ENCODE results near the gene SELENOT. TPM values are rescaled to one million over a fixed set of nuclear protein-coding genes. Genes with fewer than 3 reads are reported as not detected.

SELENOT gene
- total and polyA plus RNA-seq, 4 donors = 52.7 to 107 (median 70.0) TPM

DNA sequence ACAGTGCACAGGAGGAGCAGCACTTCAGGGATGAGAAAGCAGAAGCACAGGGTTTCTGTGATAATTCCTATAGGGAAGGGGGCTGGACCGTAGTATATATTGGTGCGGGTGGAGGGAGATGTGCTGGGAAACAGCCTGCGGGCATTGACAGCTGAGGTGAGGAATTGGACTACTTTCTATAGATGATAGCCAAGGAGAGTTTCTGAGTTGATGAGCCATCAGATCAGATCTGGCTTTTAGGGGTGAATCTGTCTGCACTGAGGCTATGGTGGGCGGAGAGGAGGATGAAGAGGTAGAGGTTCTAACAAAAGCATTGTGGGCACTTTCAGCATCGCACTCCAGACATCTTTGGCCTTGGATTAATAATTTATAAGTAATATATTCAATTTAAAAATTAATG, 33.1 kb downstream of the SELENOT start:
- no peak overlapping the region for H3K27ac ChIP-seq (ENCODE audit: low read depth in 1 of 2, low read length in 2 of 2)
- peaks cover 0 to 2% (median 0%) of the 10 kb centered on the region in 4 donors for H3K36me3 ChIP-seq (ENCODE audit: control insufficient read depth in 4 of 4, insufficient read depth in 3 of 4, low read depth in 1 of 4, low read length in 3 of 4)
- WGBS = 96% methylated on average over 5 of the region's 5 CpGs
- H3K27me3 ChIP-seq (ENCODE audit: control insufficient read depth in 4 of 4, insufficient read depth in 4 of 4, low read length in 3 of 4) = no peaks in the 10 kb centered on the region
- no peak overlapping the region for H3K4me3 ChIP-seq (ENCODE audit: low read depth in 1 of 3, low read length in 3 of 3)
- H3K9me3 ChIP-seq (ENCODE audit: control insufficient read depth in 4 of 4, low read length in 3 of 4) = no peaks in the 10 kb centered on the region
- no peak overlapping the region for H3K9ac ChIP-seq (ENCODE audit: low read depth in 1 of 2, low read length in 2 of 2)
- no peak for DNase-seq (ENCODE audit: low spot score)
- no peaks in the 10 kb centered on the region for H3K4me1 ChIP-seq (ENCODE audit: control insufficient read depth in 4 of 4, insufficient read depth in 4 of 4, low read length in 3 of 4)
- TF ChIP-seq RAD21 (IDR thresholded peaks at IDR 0.05) = no peak
- TF ChIP-seq HNF4G (IDR thresholded peaks at IDR 0.05) = no peak
- TF ChIP-seq FOXA2 (IDR thresholded peaks at IDR 0.05) = no peak
- TF ChIP-seq, protein P1, sequence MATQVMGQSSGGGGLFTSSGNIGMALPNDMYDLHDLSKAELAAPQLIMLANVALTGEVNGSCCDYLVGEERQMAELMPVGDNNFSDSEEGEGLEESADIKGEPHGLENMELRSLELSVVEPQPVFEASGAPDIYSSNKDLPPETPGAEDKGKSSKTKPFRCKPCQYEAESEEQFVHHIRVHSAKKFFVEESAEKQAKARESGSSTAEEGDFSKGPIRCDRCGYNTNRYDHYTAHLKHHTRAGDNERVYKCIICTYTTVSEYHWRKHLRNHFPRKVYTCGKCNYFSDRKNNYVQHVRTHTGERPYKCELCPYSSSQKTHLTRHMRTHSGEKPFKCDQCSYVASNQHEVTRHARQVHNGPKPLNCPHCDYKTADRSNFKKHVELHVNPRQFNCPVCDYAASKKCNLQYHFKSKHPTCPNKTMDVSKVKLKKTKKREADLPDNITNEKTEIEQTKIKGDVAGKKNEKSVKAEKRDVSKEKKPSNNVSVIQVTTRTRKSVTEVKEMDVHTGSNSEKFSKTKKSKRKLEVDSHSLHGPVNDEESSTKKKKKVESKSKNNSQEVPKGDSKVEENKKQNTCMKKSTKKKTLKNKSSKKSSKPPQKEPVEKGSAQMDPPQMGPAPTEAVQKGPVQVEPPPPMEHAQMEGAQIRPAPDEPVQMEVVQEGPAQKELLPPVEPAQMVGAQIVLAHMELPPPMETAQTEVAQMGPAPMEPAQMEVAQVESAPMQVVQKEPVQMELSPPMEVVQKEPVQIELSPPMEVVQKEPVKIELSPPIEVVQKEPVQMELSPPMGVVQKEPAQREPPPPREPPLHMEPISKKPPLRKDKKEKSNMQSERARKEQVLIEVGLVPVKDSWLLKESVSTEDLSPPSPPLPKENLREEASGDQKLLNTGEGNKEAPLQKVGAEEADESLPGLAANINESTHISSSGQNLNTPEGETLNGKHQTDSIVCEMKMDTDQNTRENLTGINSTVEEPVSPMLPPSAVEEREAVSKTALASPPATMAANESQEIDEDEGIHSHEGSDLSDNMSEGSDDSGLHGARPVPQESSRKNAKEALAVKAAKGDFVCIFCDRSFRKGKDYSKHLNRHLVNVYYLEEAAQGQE (IDR thresholded peaks at IDR 0.05) = no peak
- TF ChIP-seq RXRA (IDR thresholded peaks at IDR 0.05) = no peak
- TF ChIP-seq JUND (IDR thresholded peaks at IDR 0.05) = no peak
- no peak for TF ChIP-seq YY1 (IDR thresholded peaks at IDR 0.05)
- no peak for TF ChIP-seq NR2F2 (IDR thresholded peaks at IDR 0.05)
- TF ChIP-seq, protein P2, sequence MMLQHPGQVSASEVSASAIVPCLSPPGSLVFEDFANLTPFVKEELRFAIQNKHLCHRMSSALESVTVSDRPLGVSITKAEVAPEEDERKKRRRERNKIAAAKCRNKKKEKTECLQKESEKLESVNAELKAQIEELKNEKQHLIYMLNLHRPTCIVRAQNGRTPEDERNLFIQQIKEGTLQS (IDR thresholded peaks at IDR 0.05) = no peak
- no peak for TF ChIP-seq HNF4A (conservative IDR thresholded peaks at IDR 0.05)

DNA sequence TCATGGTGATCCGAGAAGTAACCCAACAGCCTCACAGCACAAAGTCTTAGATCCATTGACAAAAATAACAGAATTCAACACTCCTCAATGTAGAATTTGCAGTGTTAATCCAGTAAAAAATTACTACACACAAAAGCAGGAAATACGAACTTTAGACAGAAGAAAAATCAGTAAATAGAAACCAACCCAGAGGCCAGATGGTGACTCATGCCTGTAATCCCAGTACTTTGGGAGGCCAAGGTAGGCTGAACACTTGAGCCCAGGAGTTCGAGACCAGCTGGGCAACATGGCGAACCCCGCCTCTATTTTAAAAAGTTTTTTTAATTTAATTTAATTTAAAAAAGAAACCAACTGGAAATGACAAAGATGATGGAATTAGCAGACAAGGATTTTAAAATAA, 36.1 kb downstream of the SELENOT start:
- no peak overlapping the region for H3K4me3 ChIP-seq (ENCODE audit: low read depth in 1 of 3, low read length in 3 of 3)
- H3K9ac ChIP-seq (ENCODE audit: low read depth in 1 of 2, low read length in 2 of 2) = no peak overlapping the region
- no peaks in the 10 kb centered on the region for H3K36me3 ChIP-seq (ENCODE audit: control insufficient read depth in 4 of 4, insufficient read depth in 3 of 4, low read depth in 1 of 4, low read length in 3 of 4)
- H3K4me1 ChIP-seq (ENCODE audit: control insufficient read depth in 4 of 4, insufficient read depth in 4 of 4, low read length in 3 of 4) = no peaks in the 10 kb centered on the region
- TF ChIP-seq RXRA (IDR thresholded peaks at IDR 0.05) = no peak
- TF ChIP-seq, protein P1 (IDR thresholded peaks at IDR 0.05) = no peak
- WGBS = 81% methylated on average over 5 of the region's 5 CpGs
- no peaks in the 10 kb centered on the region for H3K9me3 ChIP-seq (ENCODE audit: control insufficient read depth in 4 of 4, low read length in 3 of 4)
- H3K27ac ChIP-seq (ENCODE audit: low read depth in 1 of 2, low read length in 2 of 2) = no peak overlapping the region
- no peaks in the 10 kb centered on the region for H3K27me3 ChIP-seq (ENCODE audit: control insufficient read depth in 4 of 4, insufficient read depth in 4 of 4, low read length in 3 of 4)
- no peak for DNase-seq (ENCODE audit: low spot score)

DNA sequence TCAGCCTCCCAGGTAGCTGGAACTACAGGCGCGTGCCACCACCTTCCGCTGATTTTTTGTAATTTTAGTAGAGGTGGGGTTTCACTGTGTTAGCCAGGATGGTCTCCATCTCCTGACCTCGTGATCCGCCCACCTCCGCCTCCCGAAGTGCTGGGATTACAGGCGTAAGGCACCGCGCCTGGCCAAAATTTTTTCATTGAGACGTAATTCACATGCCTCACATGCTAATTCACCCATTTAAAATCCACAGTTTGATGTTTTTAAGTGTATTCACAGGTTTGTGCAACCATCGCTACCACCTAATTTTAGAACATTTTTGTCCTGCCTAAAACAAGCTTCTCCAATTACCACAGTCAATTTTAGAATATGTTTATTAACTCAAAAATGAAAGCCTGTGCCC, 37.1 kb downstream of the SELENOT start:
- 96% methylated on average over 12 of the region's 12 CpGs for WGBS
- Histone ChIP-seq H3K9me3 (ENCODE audit: control insufficient read depth in 4 of 4, low read length in 3 of 4) (no peaks in the 10 kb centered on the region), H3K27ac (ENCODE audit: low read depth in 1 of 2, low read length in 2 of 2) (no peak overlapping the region), H3K36me3 (ENCODE audit: control insufficient read depth in 4 of 4, insufficient read depth in 3 of 4, low read depth in 1 of 4, low read length in 3 of 4) (no peaks in the 10 kb centered on the region), H3K4me1 (ENCODE audit: control insufficient read depth in 4 of 4, insufficient read depth in 4 of 4, low read length in 3 of 4) (no peaks in the 10 kb centered on the region), H3K9ac (ENCODE audit: low read depth in 1 of 2, low read length in 2 of 2) (no peak overlapping the region), H3K4me3 (ENCODE audit: low read depth in 1 of 3, low read length in 3 of 3) (no peak overlapping the region), H3K27me3 (ENCODE audit: control insufficient read depth in 4 of 4, insufficient read depth in 4 of 4, low read length in 3 of 4) (no peaks in the 10 kb centered on the region)
- DNase-seq (ENCODE audit: low spot score) = no peak
- no peak for TF ChIP-seq SP1 (IDR thresholded peaks at IDR 0.05)
- TF ChIP-seq FOXA1 (IDR thresholded peaks at IDR 0.05) = no peak
- TF ChIP-seq GABPA (IDR thresholded peaks at IDR 0.05 in 1 of 2, conservative IDR thresholded peaks at IDR 0.05 in 1 of 2) = no peak
- TF ChIP-seq, protein P3, sequence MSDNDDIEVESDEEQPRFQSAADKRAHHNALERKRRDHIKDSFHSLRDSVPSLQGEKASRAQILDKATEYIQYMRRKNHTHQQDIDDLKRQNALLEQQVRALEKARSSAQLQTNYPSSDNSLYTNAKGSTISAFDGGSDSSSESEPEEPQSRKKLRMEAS (IDR thresholded peaks at IDR 0.05) = no peak
- TF ChIP-seq, protein P1 (IDR thresholded peaks at IDR 0.05) = no peak
- no peak for TF ChIP-seq RAD21 (IDR thresholded peaks at IDR 0.05)
- TF ChIP-seq RXRA (IDR thresholded peaks at IDR 0.05) = no peak
- TF ChIP-seq, protein P4, sequence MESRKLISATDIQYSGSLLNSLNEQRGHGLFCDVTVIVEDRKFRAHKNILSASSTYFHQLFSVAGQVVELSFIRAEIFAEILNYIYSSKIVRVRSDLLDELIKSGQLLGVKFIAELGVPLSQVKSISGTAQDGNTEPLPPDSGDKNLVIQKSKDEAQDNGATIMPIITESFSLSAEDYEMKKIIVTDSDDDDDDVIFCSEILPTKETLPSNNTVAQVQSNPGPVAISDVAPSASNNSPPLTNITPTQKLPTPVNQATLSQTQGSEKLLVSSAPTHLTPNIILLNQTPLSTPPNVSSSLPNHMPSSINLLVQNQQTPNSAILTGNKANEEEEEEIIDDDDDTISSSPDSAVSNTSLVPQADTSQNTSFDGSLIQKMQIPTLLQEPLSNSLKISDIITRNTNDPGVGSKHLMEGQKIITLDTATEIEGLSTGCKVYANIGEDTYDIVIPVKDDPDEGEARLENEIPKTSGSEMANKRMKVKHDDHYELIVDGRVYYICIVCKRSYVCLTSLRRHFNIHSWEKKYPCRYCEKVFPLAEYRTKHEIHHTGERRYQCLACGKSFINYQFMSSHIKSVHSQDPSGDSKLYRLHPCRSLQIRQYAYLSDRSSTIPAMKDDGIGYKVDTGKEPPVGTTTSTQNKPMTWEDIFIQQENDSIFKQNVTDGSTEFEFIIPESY (IDR thresholded peaks at IDR 0.05) = no peak
- no peak for TF ChIP-seq NR2F2 (IDR thresholded peaks at IDR 0.05)
